Ovary (tissue), 3 donors: ENCODE data around the gene SPTSSA.
A peak's percentile ranks its signal among the peaks of the same experiment; 100 is the strongest.

ENCODE experiments used
- EP300 ChIP-seq: sonication (generic); formaldehyde crosslinking; IDR thresholded peaks from one replicate; pipeline ENCODE4 v1.6.1; 2017; ENCODE audit warnings: antibody characterized with exemption
- POLR2A ChIP-seq: fragments of 450-650 bp; IDR thresholded peaks from one replicate; pipeline ENCODE4 v1.6.1; 2017; ENCODE audit warnings: antibody characterized with exemption, mild to moderate bottlenecking, moderate library complexity
- TF ChIP-seq, protein P1 (sequence below), 3 donors: fragments of 450-650 bp in 2 of 3; fragments of 200-600 bp in 1 of 3; IDR thresholded peaks; one replicate each; pipeline versions ENCODE4 v1.5.1 to v1.8.0; 2016 to 2022; ENCODE audit warnings: antibody characterized with exemption in 3 of 3, mild to moderate bottlenecking in 1 of 3
- donor health status: DM: no; HTN: no; CAD: no.

DNA sequence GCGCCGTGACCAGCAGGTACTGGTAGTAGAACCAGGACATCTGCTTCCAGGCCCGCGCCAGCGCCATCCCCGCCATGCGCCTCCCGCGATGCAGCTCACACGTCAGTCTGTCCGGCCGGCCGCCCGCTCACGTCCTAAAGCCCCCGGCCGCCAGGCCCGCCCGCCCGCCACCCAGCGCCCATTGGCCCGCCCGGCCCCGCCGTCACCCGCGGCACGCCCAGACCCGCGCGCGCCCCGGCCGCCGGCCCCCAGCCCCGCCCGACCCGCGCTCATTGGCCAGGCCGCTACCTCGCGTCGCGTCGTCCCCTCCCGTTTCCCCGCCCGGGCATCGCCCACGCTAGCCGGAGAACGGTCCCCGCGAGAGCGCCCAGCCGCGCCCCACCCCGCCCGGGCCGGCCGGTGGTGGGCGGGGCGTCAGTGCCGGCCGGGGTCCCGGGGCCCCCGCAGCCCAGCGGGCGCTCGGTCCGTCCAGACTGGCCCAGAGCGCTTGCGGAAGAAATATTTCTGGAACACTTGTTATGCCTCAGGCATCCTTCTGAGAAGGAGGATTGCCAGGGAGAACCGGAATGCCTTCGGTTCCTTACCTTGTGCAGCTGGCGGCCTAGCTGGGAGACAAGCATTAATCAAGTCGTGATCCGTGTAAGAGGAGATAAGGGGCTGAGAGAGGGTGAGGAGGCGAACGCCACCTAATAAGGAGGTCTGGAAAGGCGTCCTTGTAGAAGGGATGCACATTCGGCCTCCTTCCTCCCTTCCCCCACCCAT is at the start of gene SPTSSA:
- TF ChIP-seq, protein P1, sequence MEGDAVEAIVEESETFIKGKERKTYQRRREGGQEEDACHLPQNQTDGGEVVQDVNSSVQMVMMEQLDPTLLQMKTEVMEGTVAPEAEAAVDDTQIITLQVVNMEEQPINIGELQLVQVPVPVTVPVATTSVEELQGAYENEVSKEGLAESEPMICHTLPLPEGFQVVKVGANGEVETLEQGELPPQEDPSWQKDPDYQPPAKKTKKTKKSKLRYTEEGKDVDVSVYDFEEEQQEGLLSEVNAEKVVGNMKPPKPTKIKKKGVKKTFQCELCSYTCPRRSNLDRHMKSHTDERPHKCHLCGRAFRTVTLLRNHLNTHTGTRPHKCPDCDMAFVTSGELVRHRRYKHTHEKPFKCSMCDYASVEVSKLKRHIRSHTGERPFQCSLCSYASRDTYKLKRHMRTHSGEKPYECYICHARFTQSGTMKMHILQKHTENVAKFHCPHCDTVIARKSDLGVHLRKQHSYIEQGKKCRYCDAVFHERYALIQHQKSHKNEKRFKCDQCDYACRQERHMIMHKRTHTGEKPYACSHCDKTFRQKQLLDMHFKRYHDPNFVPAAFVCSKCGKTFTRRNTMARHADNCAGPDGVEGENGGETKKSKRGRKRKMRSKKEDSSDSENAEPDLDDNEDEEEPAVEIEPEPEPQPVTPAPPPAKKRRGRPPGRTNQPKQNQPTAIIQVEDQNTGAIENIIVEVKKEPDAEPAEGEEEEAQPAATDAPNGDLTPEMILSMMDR (IDR thresholded peaks at IDR 0.05), result no peak
- TF ChIP-seq EP300, result no peak
- peak; percentile 71 for TF ChIP-seq POLR2A
